G401.6 (cell line): ENCODE measurements around the gene COL4A3.

Experiments
- FAIRE-seq: peaks from 2 replicates; lab custom pipeline; 2012; peaks lifted over from hg19 to GRCh38; lab: Jason Lieb, UNC

Gene COL4A3

GRCh38 chr2:227347117-227347516, 182.7 kb downstream of the COL4A3 start:
- FAIRE-seq: no peak

DNA sequence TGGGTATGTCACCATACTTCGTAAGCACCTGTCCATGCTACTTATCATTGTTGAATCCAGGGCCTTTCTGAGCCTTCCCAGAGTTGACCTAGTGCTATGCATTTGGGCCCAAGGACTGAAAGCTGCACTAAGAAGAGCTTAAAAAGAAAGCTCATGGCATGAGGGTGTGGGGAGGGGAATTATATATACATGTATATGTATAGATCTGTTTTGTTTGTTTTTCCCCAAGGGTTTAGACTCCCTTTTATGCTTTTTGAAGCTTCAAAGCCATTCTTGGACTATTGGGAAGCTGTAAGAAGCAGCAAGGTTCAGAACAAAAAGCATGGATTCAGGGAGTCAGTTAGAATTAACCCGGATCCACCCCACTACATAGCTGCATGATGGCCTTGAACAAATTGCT, 183.9 kb downstream of the COL4A3 start:
- no peak for FAIRE-seq

DNA sequence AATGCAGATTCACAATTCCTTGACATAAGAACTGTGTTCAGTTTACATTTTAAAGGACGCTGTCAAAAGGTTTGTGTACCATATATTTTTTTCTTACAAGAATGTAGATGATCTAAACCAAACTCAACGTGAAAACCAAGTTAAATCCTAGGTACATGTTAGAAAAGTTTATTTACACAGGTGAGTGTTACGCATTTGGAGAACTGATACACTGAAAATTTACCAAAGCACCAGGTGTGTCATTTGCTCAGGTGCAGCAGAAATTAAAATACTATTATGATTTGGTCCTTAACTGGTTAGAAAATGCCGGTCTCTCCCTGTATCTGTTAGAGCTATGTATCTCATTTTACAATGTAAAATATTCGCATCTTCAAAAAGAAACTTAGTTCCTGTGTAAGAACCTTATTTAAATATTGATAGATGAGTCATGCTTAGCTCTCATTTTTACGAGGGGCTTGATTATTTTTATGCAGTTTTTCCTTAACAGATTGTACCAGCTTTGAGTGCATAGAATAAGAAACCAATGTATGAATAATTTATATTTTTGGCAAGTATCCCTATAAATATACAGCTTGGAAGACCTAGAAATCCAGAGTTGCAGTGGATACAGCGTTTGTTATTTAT, 185.7 kb downstream of the COL4A3 start:
- no peak for FAIRE-seq

GRCh38 chr2:227351639-227352038, 187.2 kb downstream of the COL4A3 start:
- FAIRE-seq: no peak

GRCh38 chr2:227360351-227360750, 195.9 kb downstream of the COL4A3 start:
- peak; percentile 3 for FAIRE-seq

DNA sequence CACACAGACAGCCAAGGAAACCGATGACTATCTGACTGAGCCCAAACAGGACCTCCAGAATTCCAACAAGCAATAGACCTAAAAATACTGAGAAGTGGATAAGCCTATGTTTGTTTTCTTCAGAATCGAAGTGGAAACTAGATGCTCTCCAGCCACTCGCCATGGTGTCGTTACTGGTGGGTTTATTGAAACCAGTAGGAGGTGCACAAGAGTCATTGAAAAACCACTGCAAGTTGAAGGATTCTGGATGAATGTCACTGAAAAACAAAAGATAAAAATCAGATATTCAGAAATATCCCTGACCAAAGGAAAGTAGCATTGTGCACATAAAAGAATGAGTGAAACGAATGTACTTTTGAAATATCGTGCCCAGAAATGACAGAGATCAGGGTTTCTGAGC, 199.3 kb downstream of the COL4A3 start:
- FAIRE-seq: peak; percentile 34
